NCI-H446 treated with DMSO at 0.1 percent for 48 hours (cell line): ENCODE data around the gene OAT.

Experiments
- DNase-seq: peaks from one replicate; lab custom pipeline; 2025; lab: John Stamatoyannopoulos, UW

The OAT gene

GRCh38 chr10:124353896-124354295 is 64.8 kb downstream of the OAT start:
- DNase-seq = no peak

- DNase-seq = no peak
These were observed 65.5 kb downstream of the OAT start for GRCh38 chr10:124353091-124353815.

- no peak for DNase-seq
These were observed 67.1 kb downstream of the OAT start for GRCh38 chr10:124351481-124352220.

GRCh38 chr10:124350806-124351205 is 67.9 kb downstream of the OAT start:
- DNase-seq = no peak

- DNase-seq = no peak
These were observed 68.8 kb downstream of the OAT start for GRCh38 chr10:124349996-124350280.

GRCh38 chr10:124349231-124349995 is 69.3 kb downstream of the OAT start:
- DNase-seq = no peak

- DNase-seq = no peak
These were observed 69.9 kb downstream of the OAT start for GRCh38 chr10:124348801-124349200.

- DNase-seq = no peak
These were observed 70.8 kb downstream of the OAT start for GRCh38 chr10:124347956-124348355.
